Panc1 (cell line): ENCODE results near the gene CEBPB. TPM values are rescaled to one million over a fixed set of nuclear protein-coding genes. Genes with fewer than 3 reads are reported as not detected.

Source experiments
- ATAC-seq: fragments of 200-7000 bp; cut with Tn5 transposase; 2 replicates; pipeline ENCODE4 v1.9.1; 2020; ENCODE audit warnings: mild to moderate bottlenecking, moderate library complexity
- BruUV-seq: library from RNA; stranded (reverse); fragments of 400-500 nt; replicated peaks from 2 replicates; lab custom pipeline; 2021; lab: Mats Ljungman, UMichigan
- CTCF ChIA-PET: fragments of 300-600 bp; sonication (Branson Sonifier 250); formaldehyde crosslinking; loops from one replicate; lab custom pipeline; 2022; ENCODE audit warnings: antibody characterized with exemption; lab: Charles Lee
- POLR2A ChIA-PET: fragments of 300-600 bp; sonication (Branson Sonifier 250); formaldehyde crosslinking; loops from one replicate; lab custom pipeline; 2022; ENCODE audit warnings: antibody characterized with exemption; lab: Charles Lee
- DNase-seq: peaks from one replicate; pipeline ENCODE4 v3.0.0-alpha.2; 2010; ENCODE audit warnings: low read depth, low spot score
- H3K27ac ChIP-seq: 2 replicates; pipeline ENCODE4 v1.5.1; 2011; ENCODE audit warnings: mild to moderate bottlenecking, low read length, inconsistent platforms
- H3K27me3 ChIP-seq: fragments of 200-500 bp; sonication (Bioruptor generic); 2 replicates; pipeline ENCODE4 v1.6.0; 2014; ENCODE audit warnings: low read length, inconsistent platforms; ENCODE audit not compliant: control insufficient read depth, insufficient read depth
- H3K36me3 ChIP-seq: fragments of 200-500 bp; sonication (Bioruptor generic); 2 replicates; pipeline ENCODE4 v1.5.1; 2014; ENCODE audit warnings: inconsistent platforms, mild to moderate bottlenecking, low read length, moderate library complexity; ENCODE audit not compliant: control insufficient read depth, insufficient read depth
- H3K4me1 ChIP-seq: 2 replicates; pipeline ENCODE4 v1.5.1; 2011; ENCODE audit warnings: inconsistent platforms, mild to moderate bottlenecking, low read length, moderate library complexity; ENCODE audit not compliant: control insufficient read depth, insufficient read depth
- H3K4me3 ChIP-seq, 2 experiments: 2 replicates each; pipeline ENCODE4 v1.5.1; 2011 to 2012; ENCODE audit warnings: low read depth in 2 of 2, low read length in 2 of 2, mild to moderate bottlenecking in 2 of 2, inconsistent platforms in 1 of 2, moderate library complexity in 1 of 2
- H3K9me3 ChIP-seq: fragments of 200-500 bp; sonication (Bioruptor generic); 2 replicates; pipeline ENCODE4 v1.5.1; 2014; ENCODE audit warnings: low read depth, mild to moderate bottlenecking, inconsistent platforms, low read length, moderate library complexity; ENCODE audit not compliant: control insufficient read depth, insufficient read depth
- CTCF ChIP-seq: fragments of 450-650 bp; IDR thresholded peaks from 2 replicates; pipeline ENCODE4 v1.5.1; 2017; ENCODE audit warnings: mild to moderate bottlenecking
- POLR2AphosphoS5 ChIP-seq: IDR thresholded peaks from 2 replicates; pipeline ENCODE4 v1.6.1; 2012; ENCODE audit warnings: mild to moderate bottlenecking, low read depth, low read length, moderate library complexity
- SIN3A ChIP-seq: IDR thresholded peaks from 2 replicates; pipeline ENCODE4 v1.6.1; 2012; ENCODE audit warnings: low read depth, mild to moderate bottlenecking, low read length, moderate library complexity, borderline replicate concordance; ENCODE audit not compliant: insufficient read depth
- TCF7L2 ChIP-seq: IDR thresholded peaks from 2 replicates; pipeline ENCODE4 v1.6.1; 2011; ENCODE audit warnings: mild to moderate bottlenecking, low read depth, low read length, inconsistent platforms
- in situ Hi-C: cut with HindIII; loops from 2 replicates; pipeline ENCODE4 v1.10.0; 2016; ENCODE audit warnings: low sequenced_read_pairs, low pct_unique_long_range_greater_than_20kb
- intact Hi-C: fragments of 100-400 bp; cut with micrococcal nuclease; formaldehyde crosslinking; loops from one replicate; pipeline ENCODE4 v1.10.0; 2022; ENCODE audit not compliant: unreplicated experiment
- total RNA-seq: library from RNA; stranded (reverse); gene quantifications from one replicate; pipeline ENCODE4 v1.2.1, GENCODE V29; 2021; ENCODE audit not compliant: unreplicated experiment
- TF ChIP-seq, protein P1 (sequence below), 2 experiments: IDR thresholded peaks; 2 replicates each; pipeline ENCODE4 v1.6.1; 2011 to 2012; ENCODE audit warnings: low read depth in 2 of 2, control low read depth in 1 of 2, low read length in 1 of 2, mild to moderate bottlenecking in 1 of 2, moderate library complexity in 1 of 2; ENCODE audit not compliant: insufficient read depth in 1 of 2

The CEBPB gene
- total RNA-seq, 1 experiment from 2014 or later, result 52.1 TPM

GRCh38 chr20:50189681-50190250 is 864 bp upstream of the CEBPB start:
- POLR2A ChIA-PET, result interaction anchor here (0.6 kb wide), 1 partner anchor 673 kb away, joined by 3 read pairs; no protein-coding TSS in a partner anchor

DNA sequence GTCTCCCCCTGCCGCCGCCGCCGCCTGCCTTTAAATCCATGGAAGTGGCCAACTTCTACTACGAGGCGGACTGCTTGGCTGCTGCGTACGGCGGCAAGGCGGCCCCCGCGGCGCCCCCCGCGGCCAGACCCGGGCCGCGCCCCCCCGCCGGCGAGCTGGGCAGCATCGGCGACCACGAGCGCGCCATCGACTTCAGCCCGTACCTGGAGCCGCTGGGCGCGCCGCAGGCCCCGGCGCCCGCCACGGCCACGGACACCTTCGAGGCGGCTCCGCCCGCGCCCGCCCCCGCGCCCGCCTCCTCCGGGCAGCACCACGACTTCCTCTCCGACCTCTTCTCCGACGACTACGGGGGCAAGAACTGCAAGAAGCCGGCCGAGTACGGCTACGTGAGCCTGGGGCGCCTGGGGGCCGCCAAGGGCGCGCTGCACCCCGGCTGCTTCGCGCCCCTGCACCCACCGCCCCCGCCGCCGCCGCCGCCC is 474 bp downstream of the CEBPB start:
- H3K27ac ChIP-seq, result no peak overlapping the region
- ATAC-seq, result peak; percentile 59
- in situ Hi-C loops (no loop called here), intact Hi-C loops (no loop called here)
- H3K27me3 ChIP-seq, result no peaks in the 10 kb centered on the region
- peaks cover 2% of the 10 kb centered on the region; the same call in 1 of the 2 replicates for H3K36me3 ChIP-seq
- H3K9me3 ChIP-seq, result no peaks in the 10 kb centered on the region
- TF ChIP-seq POLR2AphosphoS5 (no peak), SIN3A (no peak), CTCF (no peak), TCF7L2 (no peak)
- TF ChIP-seq, protein P1, sequence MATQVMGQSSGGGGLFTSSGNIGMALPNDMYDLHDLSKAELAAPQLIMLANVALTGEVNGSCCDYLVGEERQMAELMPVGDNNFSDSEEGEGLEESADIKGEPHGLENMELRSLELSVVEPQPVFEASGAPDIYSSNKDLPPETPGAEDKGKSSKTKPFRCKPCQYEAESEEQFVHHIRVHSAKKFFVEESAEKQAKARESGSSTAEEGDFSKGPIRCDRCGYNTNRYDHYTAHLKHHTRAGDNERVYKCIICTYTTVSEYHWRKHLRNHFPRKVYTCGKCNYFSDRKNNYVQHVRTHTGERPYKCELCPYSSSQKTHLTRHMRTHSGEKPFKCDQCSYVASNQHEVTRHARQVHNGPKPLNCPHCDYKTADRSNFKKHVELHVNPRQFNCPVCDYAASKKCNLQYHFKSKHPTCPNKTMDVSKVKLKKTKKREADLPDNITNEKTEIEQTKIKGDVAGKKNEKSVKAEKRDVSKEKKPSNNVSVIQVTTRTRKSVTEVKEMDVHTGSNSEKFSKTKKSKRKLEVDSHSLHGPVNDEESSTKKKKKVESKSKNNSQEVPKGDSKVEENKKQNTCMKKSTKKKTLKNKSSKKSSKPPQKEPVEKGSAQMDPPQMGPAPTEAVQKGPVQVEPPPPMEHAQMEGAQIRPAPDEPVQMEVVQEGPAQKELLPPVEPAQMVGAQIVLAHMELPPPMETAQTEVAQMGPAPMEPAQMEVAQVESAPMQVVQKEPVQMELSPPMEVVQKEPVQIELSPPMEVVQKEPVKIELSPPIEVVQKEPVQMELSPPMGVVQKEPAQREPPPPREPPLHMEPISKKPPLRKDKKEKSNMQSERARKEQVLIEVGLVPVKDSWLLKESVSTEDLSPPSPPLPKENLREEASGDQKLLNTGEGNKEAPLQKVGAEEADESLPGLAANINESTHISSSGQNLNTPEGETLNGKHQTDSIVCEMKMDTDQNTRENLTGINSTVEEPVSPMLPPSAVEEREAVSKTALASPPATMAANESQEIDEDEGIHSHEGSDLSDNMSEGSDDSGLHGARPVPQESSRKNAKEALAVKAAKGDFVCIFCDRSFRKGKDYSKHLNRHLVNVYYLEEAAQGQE (IDR thresholded peaks at IDR 0.05; ENCODE audit: insufficient read depth in 1 of 2, low read depth in 2 of 2, low read length in 1 of 2), result no peak
- POLR2A ChIA-PET, result interaction anchor here (0.6 to 0.7 kb wide), 2 partner anchors 33 to 480 kb away, joined by 3 to 6 read pairs; no protein-coding TSS in a partner anchor
- H3K4me1 ChIP-seq, result peaks cover 48% of the 10 kb centered on the region
- no peak for DNase-seq
- BruUV-seq, result no TSS peak
- H3K4me3 ChIP-seq, result peak overlapping the region; percentile 89 to 97
- CTCF ChIA-PET, result interaction anchor here (0.6 to 0.7 kb wide), 2 partner anchors 122 to 273 kb away, joined by 5 read pairs; no protein-coding TSS in a partner anchor

More at GRCh38 chr20:50189681-50190250, 864 bp upstream of the CEBPB start:
- TF ChIP-seq TCF7L2, result no peak
- no peak for TF ChIP-seq POLR2AphosphoS5
- TF ChIP-seq SIN3A, result no peak
- TF ChIP-seq, protein P1 (IDR thresholded peaks at IDR 0.05; ENCODE audit: insufficient read depth in 1 of 2, low read depth in 2 of 2, low read length in 1 of 2), result no peak
- no peak for TF ChIP-seq CTCF
- in situ Hi-C loops, result no loop called here
- no peak for DNase-seq
- intact Hi-C loops, result loop anchor here (1.0 to 5.0 kb wide), 3 partner anchors 193 to 393 kb away; no protein-coding TSS in a partner anchor
- peaks cover 35% of the 10 kb centered on the region for H3K4me1 ChIP-seq
- no peaks in the 10 kb centered on the region for H3K9me3 ChIP-seq
- no peaks in the 10 kb centered on the region for H3K27me3 ChIP-seq
- H3K27ac ChIP-seq, result peak overlapping the region; percentile 48; the same call in 1 of the 2 replicates
- ATAC-seq, result no peak
- H3K4me3 ChIP-seq, result peak overlapping the region; percentile 62 to 97
- CTCF ChIA-PET, result no interaction called here
- H3K36me3 ChIP-seq, result peaks cover 2% of the 10 kb centered on the region; the same call in 1 of the 2 replicates
- BruUV-seq, result no TSS peak
